HG03060 (cell line): ENCODE measurements around the gene KNSTRN.

Source experiments
- ATAC-seq: cut with Tn5 transposase; IDR thresholded peaks from one replicate; pipeline ENCODE4 v1.9.1; 2021; ENCODE audit warnings: low read depth, moderate number of reproducible peaks; ENCODE audit not compliant: unreplicated experiment

The KNSTRN gene

DNA sequence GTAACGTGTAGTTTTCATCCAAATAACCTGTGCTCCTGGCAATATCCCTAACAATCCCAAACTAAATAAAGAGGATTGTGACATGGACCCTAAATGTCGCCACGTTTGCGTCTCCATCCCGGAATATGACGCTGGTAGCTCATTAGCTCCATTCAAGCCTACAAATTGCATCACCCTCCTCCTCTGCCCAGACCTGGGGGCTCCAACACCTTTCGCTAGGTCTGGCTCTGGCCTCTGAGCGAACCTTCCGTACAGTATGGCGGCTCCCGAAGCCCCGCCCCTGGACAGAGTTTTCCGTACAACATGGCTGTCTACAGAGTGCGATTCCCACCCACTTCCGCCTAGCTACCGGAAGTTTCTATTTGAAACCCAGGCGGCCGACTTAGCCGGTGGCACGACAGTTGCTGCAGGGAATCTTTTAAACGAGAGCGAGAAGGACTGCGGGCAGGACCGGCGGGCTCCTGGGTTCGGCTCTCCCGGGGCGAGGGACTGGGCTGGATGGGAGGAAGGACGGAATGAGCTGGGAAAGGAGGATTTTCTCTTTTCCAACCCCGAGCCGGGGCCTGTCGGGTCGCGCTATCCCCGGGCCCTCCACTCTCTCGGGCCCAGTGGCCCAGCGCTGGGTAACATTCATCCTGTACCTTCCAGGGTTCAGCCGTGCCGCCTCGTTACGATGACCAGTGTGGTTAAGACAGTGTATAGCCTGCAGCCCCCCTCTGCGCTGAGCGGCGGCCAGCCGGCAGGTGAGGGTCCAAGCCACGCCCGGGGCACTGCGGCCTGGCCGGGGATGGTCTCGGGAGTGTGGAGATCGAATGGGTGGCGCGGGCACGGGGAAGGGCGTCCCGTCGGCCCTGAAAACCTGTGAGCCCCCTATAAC lies at the start of gene KNSTRN:
TSS of gene KNSTRN (plus strand) at position 142 of the 877 bp plus-strand sequence. CDS start at position 257, 115 bp downstream.
- peak; percentile 84 for ATAC-seq

DNA sequence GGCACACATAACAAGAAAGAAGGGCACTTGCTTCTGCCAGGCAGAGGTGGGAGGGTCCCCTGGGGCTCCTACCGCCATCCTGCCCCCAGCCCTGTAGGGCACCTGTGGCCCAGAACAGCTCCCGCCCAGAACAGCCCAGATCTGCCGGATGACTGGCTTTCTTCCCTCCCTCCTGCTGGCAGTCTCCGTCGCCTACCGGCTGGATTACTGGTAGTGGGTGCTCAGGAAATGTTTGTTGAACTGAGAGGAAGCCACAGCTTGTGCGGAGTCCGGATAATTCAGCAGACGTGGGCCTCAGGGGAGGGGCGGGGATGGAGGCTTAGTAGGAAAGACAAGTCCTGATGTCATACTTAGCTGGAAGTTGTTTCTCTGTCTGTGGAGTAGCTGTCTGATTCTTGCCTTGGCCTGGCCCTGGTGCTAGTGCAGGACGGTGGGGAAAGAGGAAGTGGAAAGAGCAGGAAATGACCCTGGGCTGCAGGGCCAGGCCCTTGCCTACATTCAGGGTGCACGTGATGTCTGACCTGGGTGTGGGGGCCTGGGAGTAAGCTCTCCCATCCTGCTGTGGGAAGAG lies 48.5 kb upstream of the KNSTRN start:
- no peak for ATAC-seq

- ATAC-seq, result no peak
Measured at GRCh38 chr15:40334541-40334940, 48.0 kb upstream of the KNSTRN start.

- no peak for ATAC-seq
Measured at GRCh38 chr15:40334941-40335795, 47.4 kb upstream of the KNSTRN start.

DNA sequence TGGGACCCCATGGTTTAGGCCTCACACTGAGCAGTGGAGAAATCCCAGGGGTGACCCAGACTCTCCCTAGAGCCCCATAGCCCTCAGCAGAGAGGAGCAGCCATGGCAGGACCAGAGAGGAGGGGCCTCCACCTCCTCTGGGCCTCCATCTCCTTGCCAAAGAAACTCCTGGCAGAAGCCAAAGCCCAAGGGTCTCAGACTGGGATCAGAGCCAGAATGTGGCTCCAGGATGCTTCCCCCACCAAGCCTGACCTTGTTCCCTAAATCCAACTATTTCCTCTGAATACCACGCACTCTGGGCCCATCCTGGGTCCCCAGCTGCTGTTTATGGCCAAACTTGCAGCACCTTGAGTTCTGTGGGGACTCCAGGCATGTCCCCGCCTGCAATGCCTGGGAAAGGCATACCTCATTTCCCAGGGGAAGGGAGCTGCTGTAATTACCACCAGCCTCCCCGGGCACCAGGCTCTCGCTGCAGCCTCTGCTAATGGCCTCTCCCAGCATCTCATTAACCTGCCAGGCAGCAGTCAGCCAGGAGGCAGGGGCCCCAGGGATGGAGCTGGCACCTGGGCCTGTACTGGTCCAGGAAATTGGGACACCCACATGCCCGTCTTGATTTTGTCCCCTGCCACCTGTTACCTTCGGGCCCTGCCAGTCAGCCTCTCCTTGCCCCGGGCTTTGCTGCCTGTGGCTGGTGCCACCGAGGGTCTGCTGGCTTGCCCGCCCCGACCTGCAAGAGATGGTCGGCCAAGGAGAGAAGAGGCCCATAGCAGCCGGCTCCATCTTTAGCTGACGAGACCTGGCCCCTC lies 46.4 kb upstream of the KNSTRN start:
- no peak for ATAC-seq

GRCh38 chr15:40336744-40337122 lies 45.8 kb upstream of the KNSTRN start:
- no peak for ATAC-seq

DNA sequence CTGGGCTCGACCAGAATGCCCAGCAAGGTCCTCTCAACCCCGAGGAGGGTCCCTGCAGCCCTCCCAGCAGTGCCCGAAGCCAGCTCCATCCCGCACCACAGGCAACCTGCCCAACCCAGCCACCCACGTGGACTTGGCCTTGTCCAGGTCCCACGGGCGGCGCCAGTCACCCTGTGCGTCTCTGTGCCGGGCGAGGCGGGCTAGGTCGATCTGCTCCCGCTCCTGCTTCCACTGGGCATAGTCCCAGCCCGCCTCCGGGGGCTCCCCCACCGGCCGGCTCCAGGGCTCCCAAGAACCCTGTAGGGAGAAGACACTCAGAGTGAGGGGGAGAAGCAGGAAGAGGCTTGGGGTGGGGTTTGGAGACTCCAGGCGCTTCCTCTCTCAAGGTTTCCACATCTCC lies 44.9 kb upstream of the KNSTRN start:
- no peak for ATAC-seq

- ATAC-seq, result no peak
Measured at GRCh38 chr15:40338041-40338657, 44.4 kb upstream of the KNSTRN start.

GRCh38 chr15:40338921-40339620 lies 43.5 kb upstream of the KNSTRN start:
- no peak for ATAC-seq

- no peak for ATAC-seq
Measured at GRCh38 chr15:40339621-40339945, 42.9 kb upstream of the KNSTRN start.

- no peak for ATAC-seq
Measured at GRCh38 chr15:40340038-40340739, 42.3 kb upstream of the KNSTRN start.

- ATAC-seq, result no peak
Measured at GRCh38 chr15:40340740-40341400, 41.7 kb upstream of the KNSTRN start, which contains the start of gene CCDC9B. Gene CCDC9B, minus strand, starts transcription at chr15:40340939. Its CDS starts 120 bp downstream, at chr15:40340819.

DNA sequence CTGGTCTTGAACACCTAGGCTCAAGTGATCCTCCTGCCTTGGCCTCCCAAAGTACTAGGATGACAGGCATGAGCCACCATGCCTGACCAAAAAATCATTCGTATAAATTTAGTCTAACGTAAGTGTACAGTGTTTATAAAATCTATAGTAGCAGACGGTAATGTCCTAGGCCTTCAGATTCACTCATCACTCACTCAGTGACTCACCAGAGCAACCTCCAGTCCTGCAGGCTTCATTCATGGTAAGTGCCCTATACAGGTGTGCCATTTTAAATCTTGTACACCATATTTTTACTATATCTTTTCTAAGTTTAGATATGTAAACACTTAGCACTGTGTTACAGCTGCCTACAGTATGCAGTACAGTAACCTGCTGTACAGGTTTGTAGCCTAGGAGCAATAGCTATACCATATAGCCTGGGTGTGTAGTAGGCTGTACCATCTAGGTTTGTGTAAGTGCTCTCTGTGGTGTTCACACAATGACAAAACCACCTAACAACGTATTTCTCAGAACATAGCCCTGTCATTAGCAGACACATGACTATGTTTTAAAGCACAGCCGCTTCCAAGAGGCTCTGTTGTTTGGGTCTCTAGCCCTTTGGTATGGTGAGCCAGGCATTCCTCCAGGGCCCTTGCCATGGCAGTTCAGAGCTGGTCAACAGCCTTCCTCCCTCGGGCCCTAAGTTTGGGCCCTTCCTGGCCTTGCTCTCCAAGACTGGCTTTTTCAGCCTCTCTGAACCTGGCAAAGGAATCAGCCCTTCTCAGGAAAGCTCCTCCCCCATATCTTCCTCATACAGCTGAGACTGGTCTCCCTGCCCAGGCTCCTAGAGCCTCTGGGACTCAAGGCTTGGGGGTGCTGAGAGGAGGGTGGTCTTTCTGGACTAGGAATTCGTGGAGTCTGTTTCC lies 39.9 kb upstream of the KNSTRN start:
- ATAC-seq, result no peak

- ATAC-seq, result no peak
Measured at GRCh38 chr15:40343512-40343911, 39.0 kb upstream of the KNSTRN start.

- no peak for ATAC-seq
Measured at GRCh38 chr15:40344217-40344616, 38.3 kb upstream of the KNSTRN start.

DNA sequence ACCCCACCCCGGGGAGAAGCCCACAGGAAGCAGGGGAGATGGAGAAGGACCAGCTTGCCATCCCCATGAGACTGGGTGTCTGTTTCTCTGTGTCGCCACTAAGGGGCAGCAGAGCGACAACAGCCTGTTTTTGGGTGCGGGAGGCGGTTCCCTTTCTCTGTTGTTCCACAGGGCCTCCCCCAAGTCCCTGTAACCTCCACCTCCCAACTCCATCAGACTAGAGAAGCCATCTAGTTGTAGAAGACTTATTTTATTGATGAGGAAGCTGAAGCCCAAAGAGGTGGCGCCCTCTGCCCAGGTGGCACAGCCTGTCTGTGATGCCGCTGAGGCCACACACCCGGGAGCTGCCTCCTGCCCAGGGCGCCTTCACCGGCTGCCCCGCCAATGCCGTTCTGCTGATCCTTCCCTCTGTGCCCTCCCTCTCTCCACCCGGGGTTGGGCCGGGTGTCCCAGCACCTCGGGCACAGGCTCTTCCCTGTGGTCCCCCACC lies 37.8 kb upstream of the KNSTRN start:
- ATAC-seq, result no peak

GRCh38 chr15:40345225-40345866 lies 37.2 kb upstream of the KNSTRN start:
- ATAC-seq, result no peak
